Stomach (tissue), 4 donors: ENCODE measurements around the gene RAB20.

ENCODE experiments used
- POLR2A ChIP-seq, 4 donors: fragments of 450-650 bp; IDR thresholded peaks; one replicate each; pipeline ENCODE4 v1.6.1; 2016; ENCODE audit warnings: antibody characterized with exemption in 4 of 4, control low read depth in 2 of 4, mild to moderate bottlenecking in 1 of 4, moderate library complexity in 1 of 4
- TF ChIP-seq, protein P1 (sequence below), 7 experiments: fragments of 450-650 bp in 4 of 7; fragments of 200-600 bp in 3 of 7; sonication (generic) in 3 of 7; IDR thresholded peaks; one replicate each; pipeline ENCODE4 v1.5.1; 2016 to 2019; ENCODE audit warnings: antibody characterized with exemption in 7 of 7, control low read depth in 2 of 7, mild to moderate bottlenecking in 1 of 7

DNA sequence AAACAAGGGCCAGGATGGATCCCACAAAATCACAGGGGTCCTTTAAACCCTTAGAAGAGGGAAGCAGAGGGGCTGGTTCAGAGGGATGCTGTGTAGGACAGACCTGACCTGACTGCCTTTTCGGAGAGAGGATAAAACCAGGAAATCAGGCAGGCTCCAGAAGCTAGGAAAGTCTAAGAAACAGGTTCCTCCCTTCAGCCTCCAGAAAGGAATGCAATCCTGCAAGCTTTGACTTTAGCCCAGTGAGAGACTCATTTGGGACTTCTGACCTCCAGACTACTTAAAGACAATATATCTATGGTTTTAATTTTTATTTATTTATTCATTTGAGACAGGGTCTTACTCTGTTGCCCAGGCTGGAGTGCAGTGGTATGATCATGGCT is 5.3 kb downstream of the RAB20 start:
- TF ChIP-seq, protein P1, sequence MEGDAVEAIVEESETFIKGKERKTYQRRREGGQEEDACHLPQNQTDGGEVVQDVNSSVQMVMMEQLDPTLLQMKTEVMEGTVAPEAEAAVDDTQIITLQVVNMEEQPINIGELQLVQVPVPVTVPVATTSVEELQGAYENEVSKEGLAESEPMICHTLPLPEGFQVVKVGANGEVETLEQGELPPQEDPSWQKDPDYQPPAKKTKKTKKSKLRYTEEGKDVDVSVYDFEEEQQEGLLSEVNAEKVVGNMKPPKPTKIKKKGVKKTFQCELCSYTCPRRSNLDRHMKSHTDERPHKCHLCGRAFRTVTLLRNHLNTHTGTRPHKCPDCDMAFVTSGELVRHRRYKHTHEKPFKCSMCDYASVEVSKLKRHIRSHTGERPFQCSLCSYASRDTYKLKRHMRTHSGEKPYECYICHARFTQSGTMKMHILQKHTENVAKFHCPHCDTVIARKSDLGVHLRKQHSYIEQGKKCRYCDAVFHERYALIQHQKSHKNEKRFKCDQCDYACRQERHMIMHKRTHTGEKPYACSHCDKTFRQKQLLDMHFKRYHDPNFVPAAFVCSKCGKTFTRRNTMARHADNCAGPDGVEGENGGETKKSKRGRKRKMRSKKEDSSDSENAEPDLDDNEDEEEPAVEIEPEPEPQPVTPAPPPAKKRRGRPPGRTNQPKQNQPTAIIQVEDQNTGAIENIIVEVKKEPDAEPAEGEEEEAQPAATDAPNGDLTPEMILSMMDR (IDR thresholded peaks at IDR 0.05), result no peak
- no peak for TF ChIP-seq POLR2A (IDR thresholded peaks at IDR 0.05)
